Stomach (tissue), 9 donors: ENCODE measurements around the gene SCAMP1. TPM values are rescaled to one million over a fixed set of nuclear protein-coding genes. Genes with fewer than 3 reads are reported as not detected.

Source experiments
- DNase-seq, 2 donors: peaks; one replicate each; pipeline versions ENCODE4 v3.0.0 to v3.0.0-alpha.2; 2013 to 2019
- H3K27ac ChIP-seq, 5 donors: fragments of 200-600 bp in 4 of 5; sonication (generic) in 4 of 5; one replicate each; pipeline ENCODE4 v1.5.1; 2013 to 2019; ENCODE audit warnings: mild to moderate bottlenecking in 1 of 5, moderate library complexity in 1 of 5
- H3K27me3 ChIP-seq, 3 donors: fragments of 200-600 bp; sonication (generic); one replicate each; pipeline ENCODE4 v1.5.1; 2017 to 2019; ENCODE audit warnings: mixed run types in 1 of 3
- H3K36me3 ChIP-seq, 4 donors: fragments of 200-600 bp; sonication (generic); 1 replicate in 3 of 4; 2 replicates in 1 of 4; pipeline ENCODE4 v1.5.1; 2016 to 2019
- H3K4me1 ChIP-seq, 4 donors: fragments of 200-600 bp; sonication (generic); one replicate each; pipeline ENCODE4 v1.5.1; 2016 to 2019
- H3K4me3 ChIP-seq, 4 donors: fragments of 200-600 bp; sonication (generic) in 3 of 4; one replicate each; pipeline ENCODE4 v1.5.1; 2016 to 2019; ENCODE audit warnings: mild to moderate bottlenecking in 1 of 4
- H3K9me3 ChIP-seq, 4 donors: fragments of 200-600 bp; sonication (generic); one replicate each; pipeline ENCODE4 v1.5.1; 2016 to 2019
- CTCF ChIP-seq, 7 experiments: fragments of 450-650 bp in 4 of 7; fragments of 200-600 bp in 3 of 7; sonication (generic) in 3 of 7; IDR thresholded peaks; one replicate each; pipeline ENCODE4 v1.5.1; 2016 to 2019; ENCODE audit warnings: antibody characterized with exemption in 7 of 7, control low read depth in 2 of 7, mild to moderate bottlenecking in 1 of 7
- EP300 ChIP-seq: sonication (generic); formaldehyde crosslinking; IDR thresholded peaks from one replicate; pipeline ENCODE4 v1.6.1; 2017; ENCODE audit warnings: antibody characterized with exemption
- POLR2A ChIP-seq, 4 donors: fragments of 450-650 bp; IDR thresholded peaks; one replicate each; pipeline ENCODE4 v1.6.1; 2016; ENCODE audit warnings: antibody characterized with exemption in 4 of 4, control low read depth in 2 of 4, mild to moderate bottlenecking in 1 of 4, moderate library complexity in 1 of 4
- POLR2AphosphoS5 ChIP-seq, 3 donors: sonication (generic); formaldehyde crosslinking; IDR thresholded peaks; one replicate each; pipeline ENCODE4 v1.6.1; 2016; ENCODE audit warnings: antibody characterized with exemption in 3 of 3
- whole genome bisulfite sequencing, 5 donors: extraction: QIAGEN DNeasy Blood & Tissue Kit in 3 of 5; methylation state at CpG; one replicate each; pipeline versions ENCODE4 v1.1.5 to v1.1.7; 2013 to 2018; 5-methylcytosine and 5-hydroxymethylcytosine counted together
- intact Hi-C: fragments of 100-400 bp; cut with DNase I; formaldehyde crosslinking; loops from one replicate; pipeline ENCODE4 v1.15.1; 2023; ENCODE audit warnings: low total_unique reads
- polyA plus RNA-seq, 3 donors: library from polyadenylated mRNA; stranded (reverse); fragments of 200-250 nt; gene quantifications; one replicate each; pipeline ENCODE4 v1.2.3, GENCODE V29; 2013
- total RNA-seq, 5 donors: library from RNA; depleted of rRNA; stranded (reverse); fragments of >200 nt; gene quantifications; one replicate each; pipeline versions ENCODE4 v1.1.0 to v1.2.3, GENCODE V29; 2014 to 2016
- donor health status: healthy with polysubstance abuse.
- donor health status: Bipolar disorder and iron deficiency.
- donor health status: healthy.

SCAMP1 gene
- total and polyA plus RNA-seq, 8 donors: 7.2 to 77.3 (median 14.7) TPM

DNA sequence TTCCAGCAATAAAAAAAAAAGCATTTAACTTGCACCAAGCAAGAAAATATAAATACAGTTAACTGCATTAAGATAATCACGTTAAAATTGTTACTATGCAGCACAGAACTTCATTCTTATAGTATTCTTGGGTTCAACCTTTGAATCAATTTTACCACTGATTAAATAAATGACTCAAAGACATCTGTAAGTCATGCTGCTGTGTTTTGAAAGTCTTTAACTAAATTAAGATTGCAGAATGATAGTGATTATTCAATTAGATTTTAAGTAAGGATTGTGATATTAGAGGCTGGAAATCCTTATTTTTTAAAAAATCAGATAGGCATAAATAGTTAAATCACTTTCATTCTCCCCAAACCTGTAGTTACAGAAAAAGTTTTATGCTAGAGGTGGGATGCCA is 116.4 kb downstream of the SCAMP1 start:
- Histone ChIP-seq H3K9me3 (no peaks in the 10 kb centered on the region), H3K27ac (no peak overlapping the region), H3K4me3 (no peak overlapping the region), H3K36me3 (peaks cover 0 to 13% (median 7%) of the 10 kb centered on the region in 4 donors), H3K4me1 (peaks cover 0 to 8% (median 0%) of the 10 kb centered on the region in 4 donors), H3K27me3 (no peaks in the 10 kb centered on the region)
- TF ChIP-seq POLR2AphosphoS5 (IDR thresholded peaks at IDR 0.05) (no peak), CTCF (IDR thresholded peaks at IDR 0.05) (no peak), EP300 (no peak), POLR2A (IDR thresholded peaks at IDR 0.05) (no peak)
- no peak for DNase-seq
- intact Hi-C loops: no loop called here
- 62 to 76% (median 64%) methylated on average over 1 of the region's 1 CpG for WGBS, 5 donors

GRCh38 chr5:78482948-78483347 is 122.5 kb downstream of the SCAMP1 start:
- intact Hi-C loops: no loop called here
- 41 to 78% (median 67%) methylated on average over 1 of the region's 1 CpG for WGBS, 5 donors
- Histone ChIP-seq H3K27me3 (no peaks in the 10 kb centered on the region), H3K4me1 (peaks cover 9 to 30% (median 18%) of the 10 kb centered on the region in 4 donors), H3K4me3 (no peak overlapping the region), H3K36me3 (peaks cover 0 to 34% (median 12%) of the 10 kb centered on the region in 4 donors), H3K9me3 (no peaks in the 10 kb centered on the region), H3K27ac (peak overlapping the region in 2 of 5 donors; percentile 8 to 23)
- TF ChIP-seq EP300 (no peak), CTCF (IDR thresholded peaks at IDR 0.05) (no peak), POLR2AphosphoS5 (IDR thresholded peaks at IDR 0.05) (no peak), POLR2A (IDR thresholded peaks at IDR 0.05) (no peak)
- DNase-seq: peak in 1 of 2 donors; percentile 58

DNA sequence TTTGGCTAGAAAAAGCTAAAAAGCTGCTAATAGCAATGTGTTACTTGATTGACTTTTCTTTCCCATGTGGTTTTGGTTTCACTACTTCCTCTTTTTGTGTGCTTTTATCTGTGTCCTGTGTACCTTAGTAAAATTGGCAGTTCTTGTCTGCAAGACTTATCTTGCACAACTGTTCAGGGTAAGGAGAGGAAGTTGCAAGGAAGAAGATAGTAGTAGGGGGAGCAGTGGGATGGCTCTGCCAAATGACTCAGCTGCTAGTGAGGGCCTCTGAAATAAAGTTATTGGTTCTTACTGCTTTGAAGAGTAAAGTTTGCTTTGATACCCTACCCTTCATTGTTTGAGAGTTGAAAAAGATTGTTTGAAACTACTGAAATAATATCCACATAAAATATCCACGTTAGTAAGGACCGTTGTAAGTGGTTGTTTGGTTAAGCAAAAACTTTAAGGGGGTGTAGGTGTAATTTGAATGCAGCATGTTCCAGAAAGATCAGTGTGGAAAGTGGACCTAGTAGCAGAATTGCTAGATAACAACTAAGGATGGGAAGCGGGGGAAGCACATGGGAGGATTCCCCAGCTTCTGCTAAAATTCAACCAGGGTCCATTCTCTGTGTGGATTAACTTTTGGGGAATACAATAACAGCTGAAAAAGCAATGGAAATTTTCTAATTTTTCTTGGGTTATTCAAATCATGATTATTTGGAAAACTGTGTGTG is 123.5 kb downstream of the SCAMP1 start:
- Histone ChIP-seq H3K27me3 (no peaks in the 10 kb centered on the region), H3K9me3 (no peaks in the 10 kb centered on the region), H3K36me3 (peaks cover 0 to 44% (median 23%) of the 10 kb centered on the region in 4 donors), H3K27ac (peak overlapping the region in 3 of 5 donors; percentile 8 to 23 (median 18)), H3K4me3 (no peak overlapping the region), H3K4me1 (peaks cover 9 to 36% (median 20%) of the 10 kb centered on the region in 4 donors)
- 74 to 89% (median 78%) methylated on average over 3 of the region's 3 CpGs for WGBS, 5 donors
- DNase-seq: no peak
- intact Hi-C loops: no loop called here
- TF ChIP-seq POLR2AphosphoS5 (IDR thresholded peaks at IDR 0.05) (peak in 1 of 3 donors; percentile 12), POLR2A (IDR thresholded peaks at IDR 0.05) (no peak), CTCF (IDR thresholded peaks at IDR 0.05) (no peak), EP300 (no peak)

DNA sequence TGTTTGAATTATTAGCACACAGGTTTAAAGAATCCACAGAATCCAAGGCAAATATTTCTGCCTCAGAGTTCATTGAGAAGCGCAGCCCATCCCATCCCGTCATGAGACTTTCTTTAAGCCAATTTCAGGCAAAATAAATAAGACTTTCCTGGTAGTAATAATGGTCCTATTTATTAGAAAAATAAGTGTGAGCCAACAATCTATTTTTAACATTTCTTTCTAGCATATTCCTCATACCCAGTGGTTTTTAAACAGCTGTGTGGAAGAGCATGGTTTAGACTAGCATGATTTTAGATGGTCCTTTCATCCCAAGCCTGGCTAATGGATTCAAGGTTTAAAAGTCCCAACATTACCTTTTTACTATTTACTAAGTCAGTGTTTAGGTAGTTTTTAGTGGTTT is 125.8 kb downstream of the SCAMP1 start:
- intact Hi-C loops: no loop called here
- Histone ChIP-seq H3K4me1 (peaks cover 9 to 36% (median 20%) of the 10 kb centered on the region in 4 donors), H3K4me3 (no peak overlapping the region), H3K9me3 (no peaks in the 10 kb centered on the region), H3K27me3 (no peaks in the 10 kb centered on the region), H3K36me3 (peaks cover 0 to 46% (median 30%) of the 10 kb centered on the region in 4 donors), H3K27ac (no peak overlapping the region)
- TF ChIP-seq POLR2A (IDR thresholded peaks at IDR 0.05) (no peak), CTCF (IDR thresholded peaks at IDR 0.05) (no peak), POLR2AphosphoS5 (IDR thresholded peaks at IDR 0.05) (no peak), EP300 (no peak)
- WGBS, 5 donors: 86 to 91% (median 88%) methylated on average over 2 of the region's 2 CpGs
- no peak for DNase-seq
